A673 (cell line): Measurements from ENCODE around the gene UNC79.

Experiments used
- EZH2 ChIP-seq: fragments of 200-600 bp; sonication (generic); IDR thresholded peaks from 2 replicates; pipeline ENCODE4 v1.6.1; 2017; ENCODE audit warnings: borderline replicate concordance, low read depth, mild to moderate bottlenecking, mixed read lengths, antibody characterized with exemption, low read length; ENCODE audit not compliant: poor library complexity, severe bottlenecking
- TF ChIP-seq, protein P1 (sequence below): fragments of 300-800, 200-600 bp; sonication (generic); conservative IDR thresholded peaks from 2 replicates; pipeline ENCODE4 v1.5.1; 2017; ENCODE audit warnings: low read depth, mild to moderate bottlenecking, antibody characterized with exemption, low read length, moderate library complexity, mixed read lengths

DNA sequence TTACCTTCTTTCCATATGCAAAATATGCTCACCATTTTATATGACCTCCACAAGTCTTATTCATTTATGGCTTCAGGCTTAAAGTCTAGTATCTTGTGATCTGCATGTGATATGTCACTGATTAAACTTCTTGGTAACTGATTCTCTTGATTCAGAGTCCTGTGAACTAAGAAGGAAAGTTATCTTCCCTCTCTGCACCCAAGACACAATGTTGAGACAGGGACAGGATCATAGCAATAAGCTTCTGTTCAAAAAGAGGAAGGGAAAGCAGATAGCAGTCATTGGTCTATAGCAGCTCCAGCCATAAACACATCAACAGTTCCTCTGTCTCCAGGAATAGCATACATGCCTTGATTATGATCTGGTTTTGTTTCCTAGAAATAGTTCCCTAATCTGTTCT is 103.1 kb downstream of the UNC79 start:
- TF ChIP-seq, protein P1, sequence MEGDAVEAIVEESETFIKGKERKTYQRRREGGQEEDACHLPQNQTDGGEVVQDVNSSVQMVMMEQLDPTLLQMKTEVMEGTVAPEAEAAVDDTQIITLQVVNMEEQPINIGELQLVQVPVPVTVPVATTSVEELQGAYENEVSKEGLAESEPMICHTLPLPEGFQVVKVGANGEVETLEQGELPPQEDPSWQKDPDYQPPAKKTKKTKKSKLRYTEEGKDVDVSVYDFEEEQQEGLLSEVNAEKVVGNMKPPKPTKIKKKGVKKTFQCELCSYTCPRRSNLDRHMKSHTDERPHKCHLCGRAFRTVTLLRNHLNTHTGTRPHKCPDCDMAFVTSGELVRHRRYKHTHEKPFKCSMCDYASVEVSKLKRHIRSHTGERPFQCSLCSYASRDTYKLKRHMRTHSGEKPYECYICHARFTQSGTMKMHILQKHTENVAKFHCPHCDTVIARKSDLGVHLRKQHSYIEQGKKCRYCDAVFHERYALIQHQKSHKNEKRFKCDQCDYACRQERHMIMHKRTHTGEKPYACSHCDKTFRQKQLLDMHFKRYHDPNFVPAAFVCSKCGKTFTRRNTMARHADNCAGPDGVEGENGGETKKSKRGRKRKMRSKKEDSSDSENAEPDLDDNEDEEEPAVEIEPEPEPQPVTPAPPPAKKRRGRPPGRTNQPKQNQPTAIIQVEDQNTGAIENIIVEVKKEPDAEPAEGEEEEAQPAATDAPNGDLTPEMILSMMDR: no peak
- no peak for TF ChIP-seq EZH2
